ENCODE data around the gene DIP2C. TPM values are rescaled to one million over a fixed set of nuclear protein-coding genes. Genes with fewer than 3 reads are reported as not detected.

The DIP2C gene
- total RNA-seq, 4 donors from 2014 or later: 10.5 to 40.5 (median 19.5) TPM

DNA sequence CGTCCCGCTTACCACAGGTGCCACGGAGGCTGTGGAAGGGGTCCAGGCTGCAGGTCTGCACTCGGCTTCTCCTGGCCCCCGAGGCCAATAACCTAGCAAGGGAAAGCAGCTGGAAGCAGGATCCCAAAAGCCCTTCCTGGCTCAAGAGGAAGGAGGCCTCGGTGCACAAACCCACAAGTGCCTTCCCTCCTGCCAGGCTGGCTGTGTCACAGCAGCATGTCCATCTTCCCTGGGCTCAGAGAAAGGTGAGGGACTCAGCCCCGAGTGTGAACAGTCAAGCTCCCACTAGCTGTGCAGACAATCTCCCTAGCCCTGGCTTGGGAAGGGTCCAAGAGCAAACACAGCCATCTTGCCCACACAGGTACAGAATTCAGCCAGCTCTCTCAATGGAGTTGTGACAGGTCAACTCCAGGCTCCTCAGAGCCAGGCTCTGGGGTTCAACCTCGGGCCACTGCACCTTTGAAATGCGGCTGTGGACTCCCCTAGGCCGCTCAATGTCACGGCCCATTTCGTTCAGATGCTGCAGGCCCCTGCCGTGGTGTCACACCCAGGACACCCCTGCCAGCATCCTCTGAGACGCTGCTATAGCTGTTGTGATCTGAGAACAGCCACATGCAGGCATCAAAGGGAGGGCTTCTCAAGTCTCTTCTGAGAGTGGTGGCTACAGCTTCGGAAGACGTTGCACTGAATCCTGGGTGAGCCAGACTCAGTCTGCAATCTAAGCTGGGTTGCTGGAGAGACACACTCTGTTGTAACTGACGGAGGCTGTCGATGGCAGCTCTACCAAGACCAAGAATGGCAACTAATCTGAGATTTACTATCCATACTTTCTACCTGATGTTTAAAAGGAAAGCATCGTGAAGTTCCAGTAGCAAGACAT is 137.9 kb downstream of the DIP2C start:
- Histone ChIP-seq H3K27me3 (no peaks in the 10 kb centered on the region), H3K4me3 (no peak overlapping the region), H3K27ac (peak overlapping the region in 1 of 2 donors; percentile 26), H3K36me3 (no peaks in the 10 kb centered on the region), H3K4me1 (no peaks in the 10 kb centered on the region), H3K9me3 (no peaks in the 10 kb centered on the region)
- intact Hi-C loops (cut with DNase I; ENCODE audit: low total_unique reads): no loop called here
- no peak for TF ChIP-seq POLR2A (IDR thresholded peaks at IDR 0.05)
- DNase-seq: no peak

DNA sequence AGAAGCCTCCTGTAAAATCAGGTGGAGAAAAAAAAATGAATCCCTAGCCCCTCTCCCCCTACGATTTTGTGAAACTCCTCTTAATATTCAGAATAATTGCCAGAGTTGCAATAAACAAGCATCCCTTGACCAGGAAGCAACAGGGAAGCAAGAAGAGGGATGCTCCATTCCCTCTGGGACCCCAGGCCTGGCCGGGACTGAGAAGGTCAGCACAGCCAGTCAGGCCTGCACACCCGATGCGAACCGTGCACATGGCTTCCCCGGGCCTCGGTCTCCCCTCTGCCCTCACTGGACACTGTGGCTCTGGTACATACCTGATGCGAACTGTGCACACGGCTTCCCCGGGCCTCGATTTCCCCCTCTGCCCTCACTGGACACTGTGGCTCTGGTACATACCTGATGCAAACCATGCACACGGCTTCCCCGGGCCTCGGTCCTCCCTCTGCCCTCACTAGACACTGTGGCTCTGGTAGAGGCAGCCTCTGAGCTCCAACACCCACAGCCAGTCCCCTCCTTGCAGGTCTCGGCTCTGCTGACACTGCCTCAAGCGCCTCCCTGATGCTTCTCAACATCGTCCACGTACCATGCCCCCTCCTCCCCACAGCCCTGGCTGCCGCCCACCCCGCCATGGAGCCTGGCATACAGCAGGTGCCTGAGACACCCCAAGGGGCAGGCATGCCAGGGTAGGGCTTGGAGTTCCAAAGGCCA is 138.6 kb downstream of the DIP2C start:
- DNase-seq: no peak
- H3K27me3 ChIP-seq: no peaks in the 10 kb centered on the region
- no peaks in the 10 kb centered on the region for H3K9me3 ChIP-seq
- intact Hi-C loops (cut with DNase I; ENCODE audit: low total_unique reads): no loop called here
- no peaks in the 10 kb centered on the region for H3K36me3 ChIP-seq
- no peak for TF ChIP-seq POLR2A (IDR thresholded peaks at IDR 0.05)
- TF ChIP-seq, protein P1, sequence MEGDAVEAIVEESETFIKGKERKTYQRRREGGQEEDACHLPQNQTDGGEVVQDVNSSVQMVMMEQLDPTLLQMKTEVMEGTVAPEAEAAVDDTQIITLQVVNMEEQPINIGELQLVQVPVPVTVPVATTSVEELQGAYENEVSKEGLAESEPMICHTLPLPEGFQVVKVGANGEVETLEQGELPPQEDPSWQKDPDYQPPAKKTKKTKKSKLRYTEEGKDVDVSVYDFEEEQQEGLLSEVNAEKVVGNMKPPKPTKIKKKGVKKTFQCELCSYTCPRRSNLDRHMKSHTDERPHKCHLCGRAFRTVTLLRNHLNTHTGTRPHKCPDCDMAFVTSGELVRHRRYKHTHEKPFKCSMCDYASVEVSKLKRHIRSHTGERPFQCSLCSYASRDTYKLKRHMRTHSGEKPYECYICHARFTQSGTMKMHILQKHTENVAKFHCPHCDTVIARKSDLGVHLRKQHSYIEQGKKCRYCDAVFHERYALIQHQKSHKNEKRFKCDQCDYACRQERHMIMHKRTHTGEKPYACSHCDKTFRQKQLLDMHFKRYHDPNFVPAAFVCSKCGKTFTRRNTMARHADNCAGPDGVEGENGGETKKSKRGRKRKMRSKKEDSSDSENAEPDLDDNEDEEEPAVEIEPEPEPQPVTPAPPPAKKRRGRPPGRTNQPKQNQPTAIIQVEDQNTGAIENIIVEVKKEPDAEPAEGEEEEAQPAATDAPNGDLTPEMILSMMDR (IDR thresholded peaks at IDR 0.05): no peak
- no peaks in the 10 kb centered on the region for H3K4me1 ChIP-seq
- no peak overlapping the region for H3K27ac ChIP-seq
- no peak overlapping the region for H3K4me3 ChIP-seq

DNA sequence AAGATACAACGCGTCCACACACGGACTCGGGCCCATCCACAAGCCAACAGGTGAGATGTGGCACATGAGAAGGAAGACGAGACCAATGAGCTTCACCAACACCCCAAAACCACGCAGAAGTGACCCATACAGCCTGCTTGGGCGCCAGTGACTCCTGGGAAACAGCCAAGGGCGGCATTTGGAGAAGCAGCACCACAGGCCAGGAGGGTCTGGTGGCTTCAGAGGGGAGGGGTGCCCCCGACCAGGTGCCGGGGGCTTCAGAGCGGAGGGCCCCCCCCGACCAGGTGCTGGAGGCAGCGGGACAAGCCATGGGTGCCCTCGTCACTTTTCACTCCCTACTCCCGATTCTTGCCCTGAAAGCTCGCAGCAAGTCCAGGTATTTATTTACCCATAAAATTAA is 140.1 kb downstream of the DIP2C start:
- intact Hi-C loops (cut with DNase I; ENCODE audit: low total_unique reads): no loop called here

DNA sequence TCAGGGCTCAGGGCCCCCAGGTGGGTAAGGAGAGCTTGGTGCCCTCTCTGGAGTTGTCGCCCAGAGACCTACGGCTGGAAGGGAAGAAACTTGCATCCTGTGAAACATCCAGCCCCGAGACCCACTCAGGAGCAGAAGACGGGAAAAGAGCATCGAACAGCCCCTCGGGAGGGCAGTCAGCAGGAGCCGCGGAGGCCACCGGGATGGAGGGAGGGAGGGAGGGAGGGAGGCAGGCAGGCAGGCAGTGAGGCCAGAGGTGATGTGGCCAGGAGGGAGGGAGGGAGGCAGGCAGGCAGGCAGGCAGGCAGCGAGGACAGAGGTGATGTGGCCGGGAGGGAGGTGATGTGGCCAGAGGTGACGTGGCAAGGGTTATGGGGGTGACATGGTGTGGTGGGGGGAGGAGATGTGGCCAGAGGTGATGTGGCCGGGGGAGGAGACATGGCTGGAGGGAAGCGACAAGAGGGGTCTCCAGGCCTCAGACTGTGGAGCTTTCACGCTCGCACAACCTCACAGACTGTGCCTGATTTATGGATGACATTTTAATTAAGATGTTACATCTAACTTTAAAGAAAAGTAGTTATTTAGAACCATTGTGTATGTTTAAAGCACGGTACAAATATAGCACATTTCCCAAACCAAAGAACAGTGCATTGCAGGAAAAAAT is 141.1 kb downstream of the DIP2C start:
- intact Hi-C loops (cut with DNase I; ENCODE audit: low total_unique reads): no loop called here

More for the DNA sequence above, 140.1 kb downstream of the DIP2C start:
- Histone ChIP-seq H3K4me3 (no peak overlapping the region), H3K4me1 (no peaks in the 10 kb centered on the region), H3K36me3 (no peaks in the 10 kb centered on the region), H3K9me3 (no peaks in the 10 kb centered on the region), H3K27me3 (no peaks in the 10 kb centered on the region), H3K27ac (no peak overlapping the region)
- DNase-seq: no peak
- TF ChIP-seq, protein P1 (IDR thresholded peaks at IDR 0.05): no peak
- TF ChIP-seq POLR2A (IDR thresholded peaks at IDR 0.05): no peak

DNA sequence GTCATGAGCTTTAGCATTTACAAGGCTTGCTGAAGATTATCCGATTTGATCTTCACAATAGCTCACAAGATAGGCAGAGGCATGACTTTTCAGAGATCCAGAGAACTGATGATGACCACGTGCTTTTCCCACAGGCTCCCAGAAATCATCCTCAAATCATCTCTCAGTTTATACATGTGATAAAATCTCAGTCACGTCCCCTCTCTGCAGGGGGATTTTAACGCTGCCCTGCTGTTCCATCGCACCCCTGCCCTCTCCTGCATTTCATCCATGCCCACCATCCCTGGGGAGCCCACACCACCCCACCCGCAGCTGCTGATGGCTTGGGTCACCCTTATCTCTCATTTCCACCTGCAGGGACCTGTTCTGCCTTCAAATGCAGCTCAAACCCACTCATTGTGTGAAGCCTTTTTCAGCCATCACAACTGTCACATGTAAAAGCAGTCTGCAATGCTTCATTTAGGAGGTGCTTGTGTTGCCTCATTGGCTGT is 141.8 kb downstream of the DIP2C start:
- TF ChIP-seq, protein P1 (IDR thresholded peaks at IDR 0.05): no peak
- no peak for TF ChIP-seq POLR2A (IDR thresholded peaks at IDR 0.05)
- Histone ChIP-seq H3K9me3 (no peaks in the 10 kb centered on the region), H3K27ac (no peak overlapping the region), H3K4me3 (no peak overlapping the region), H3K36me3 (no peaks in the 10 kb centered on the region), H3K27me3 (no peaks in the 10 kb centered on the region), H3K4me1 (no peaks in the 10 kb centered on the region)
- intact Hi-C loops (cut with DNase I; ENCODE audit: low total_unique reads): no loop called here
- no peak for DNase-seq

More for the DNA sequence above, 141.1 kb downstream of the DIP2C start:
- Histone ChIP-seq H3K36me3 (no peaks in the 10 kb centered on the region), H3K27ac (no peak overlapping the region), H3K27me3 (no peaks in the 10 kb centered on the region), H3K4me1 (no peaks in the 10 kb centered on the region), H3K9me3 (no peaks in the 10 kb centered on the region), H3K4me3 (no peak overlapping the region)
- TF ChIP-seq, protein P1 (IDR thresholded peaks at IDR 0.05): no peak
- no peak for TF ChIP-seq POLR2A (IDR thresholded peaks at IDR 0.05)
- DNase-seq: no peak
